Astrocyte (in vitro differentiated cells and primary cell): ENCODE measurements around the gene TDO2. TPM values are rescaled to one million over a fixed set of nuclear protein-coding genes. Genes with fewer than 3 reads are reported as not detected.

Source experiments
- DNase-seq: peaks from one replicate; pipeline ENCODE4 v3.0.0-alpha.2; 2010; ENCODE audit warnings: low read depth
- FAIRE-seq: peaks from 2 replicates; lab custom pipeline; 2011; peaks lifted over from hg19 to GRCh38; lab: Jason Lieb, UNC
- H2AFZ ChIP-seq: 2 replicates; pipeline ENCODE4 v1.6.0; 2012; ENCODE audit warnings: low read depth, low read length, inconsistent platforms
- H3K27ac ChIP-seq: 2 replicates; pipeline ENCODE4 v1.5.1; 2011; ENCODE audit warnings: low read depth, low read length, inconsistent platforms
- H3K27me3 ChIP-seq: 2 replicates; pipeline ENCODE4 v1.6.0; 2011; ENCODE audit warnings: low read length, inconsistent platforms; ENCODE audit not compliant: insufficient read depth
- H3K36me3 ChIP-seq: 2 replicates; pipeline ENCODE4 v1.5.1; 2011; ENCODE audit warnings: low read length, inconsistent platforms; ENCODE audit not compliant: insufficient read depth
- H3K4me1 ChIP-seq: 2 replicates; pipeline ENCODE4 v1.5.1; 2011; ENCODE audit warnings: low read length, inconsistent platforms; ENCODE audit not compliant: insufficient read depth
- H3K4me2 ChIP-seq: 2 replicates; pipeline ENCODE4 v1.6.0; 2012; ENCODE audit warnings: low read length, inconsistent platforms
- H3K4me3 ChIP-seq: 2 replicates; pipeline ENCODE4 v1.5.1; 2011; ENCODE audit warnings: low read depth, mild to moderate bottlenecking, low read length, inconsistent platforms; ENCODE audit not compliant: insufficient read depth
- H3K79me2 ChIP-seq: 2 replicates; pipeline ENCODE4 v1.6.0; 2012; ENCODE audit warnings: mild to moderate bottlenecking, low read length, inconsistent platforms; ENCODE audit not compliant: insufficient read depth
- H3K9ac ChIP-seq: 2 replicates; pipeline ENCODE4 v1.6.0; 2012; ENCODE audit warnings: mild to moderate bottlenecking, low read length, inconsistent platforms
- H3K9me3 ChIP-seq: 2 replicates; pipeline ENCODE4 v1.5.1; 2012; ENCODE audit warnings: low read depth, mild to moderate bottlenecking, low read length, inconsistent platforms; ENCODE audit not compliant: insufficient read depth
- H4K20me1 ChIP-seq: 2 replicates; pipeline ENCODE4 v1.6.0; 2012; ENCODE audit warnings: low read length, inconsistent platforms; ENCODE audit not compliant: insufficient read depth
- H3K27ac Mint-ChIP-seq: one replicate; pipeline ENCODE4 v1.8.0; 2021; ENCODE audit warnings: mild to moderate bottlenecking, mixed read lengths; ENCODE audit not compliant: unreplicated experiment
- H3K27me3 Mint-ChIP-seq: one replicate; pipeline ENCODE4 v1.8.0; 2021; ENCODE audit warnings: low read depth, mixed read lengths; ENCODE audit not compliant: unreplicated experiment
- H3K36me3 Mint-ChIP-seq: one replicate; pipeline ENCODE4 v1.8.0; 2021; ENCODE audit warnings: low read depth, mixed read lengths; ENCODE audit not compliant: unreplicated experiment
- H3K4me1 Mint-ChIP-seq: one replicate; pipeline ENCODE4 v1.8.0; 2021; ENCODE audit warnings: low read depth, mixed read lengths; ENCODE audit not compliant: unreplicated experiment
- H3K4me3 Mint-ChIP-seq: one replicate; pipeline ENCODE4 v1.8.0; 2021; ENCODE audit warnings: mild to moderate bottlenecking, moderate library complexity, mixed read lengths; ENCODE audit not compliant: unreplicated experiment
- H3K9me3 Mint-ChIP-seq: one replicate; pipeline ENCODE4 v1.8.0; 2021; ENCODE audit warnings: mild to moderate bottlenecking, mixed read lengths; ENCODE audit not compliant: unreplicated experiment
- CTCF ChIP-seq: IDR thresholded peaks from 2 replicates; pipeline ENCODE4 v1.5.1; 2011; ENCODE audit warnings: low read depth, mild to moderate bottlenecking, inconsistent platforms, low read length, moderate library complexity; ENCODE audit not compliant: insufficient read depth
- EZH2 ChIP-seq: IDR thresholded peaks from 2 replicates; pipeline ENCODE4 v1.6.1; 2012; ENCODE audit warnings: mild to moderate bottlenecking, low read length, inconsistent platforms; ENCODE audit not compliant: insufficient read depth
- total RNA-seq: library from RNA; stranded (reverse); gene quantifications from 2 replicates; pipeline ENCODE4 v1.2.1, GENCODE V29; 2021

The TDO2 gene
- total RNA-seq, 1 donor from 2014 or later, result not detected

GRCh38 chr4:155959417-155959816 is 55.9 kb downstream of the TDO2 start:
- peaks cover 6% of the 10 kb centered on the region for H3K4me1 Mint-ChIP-seq
- Histone ChIP-seq H2AFZ (no peak overlapping the region), H4K20me1 (no peaks in the 10 kb centered on the region), H3K36me3 (no peaks in the 10 kb centered on the region), H3K9me3 (no peaks in the 10 kb centered on the region), H3K4me2 (no peak overlapping the region), H3K9ac (no peak overlapping the region), H3K4me1 (no peaks in the 10 kb centered on the region), H3K27me3 (no peaks in the 10 kb centered on the region), H3K4me3 (no peak overlapping the region), H3K27ac (no peak overlapping the region), H3K79me2 (no peaks in the 10 kb centered on the region)
- no peak for TF ChIP-seq CTCF
- TF ChIP-seq EZH2, result no peak
- no peaks in the 10 kb centered on the region for H3K27me3 Mint-ChIP-seq
- no peaks in the 10 kb centered on the region for H3K36me3 Mint-ChIP-seq
- DNase-seq (no peak), FAIRE-seq (no peak)
- H3K4me3 Mint-ChIP-seq, result no peak overlapping the region
- H3K27ac Mint-ChIP-seq, result no peak overlapping the region
- no peaks in the 10 kb centered on the region for H3K9me3 Mint-ChIP-seq

- Histone ChIP-seq H4K20me1 (no peaks in the 10 kb centered on the region), H3K9ac (no peak overlapping the region), H3K4me3 (no peak overlapping the region), H3K4me1 (no peaks in the 10 kb centered on the region), H2AFZ (no peak overlapping the region), H3K27me3 (no peaks in the 10 kb centered on the region), H3K4me2 (no peak overlapping the region), H3K79me2 (no peaks in the 10 kb centered on the region), H3K27ac (no peak overlapping the region), H3K9me3 (no peaks in the 10 kb centered on the region), H3K36me3 (no peaks in the 10 kb centered on the region)
- no peak overlapping the region for H3K27ac Mint-ChIP-seq
- DNase-seq (peak; percentile 64), FAIRE-seq (no peak)
- TF ChIP-seq EZH2, result no peak
- TF ChIP-seq CTCF, result no peak
- no peaks in the 10 kb centered on the region for H3K36me3 Mint-ChIP-seq
- H3K4me3 Mint-ChIP-seq, result no peak overlapping the region
- H3K9me3 Mint-ChIP-seq, result no peaks in the 10 kb centered on the region
- peaks cover 14% of the 10 kb centered on the region for H3K4me1 Mint-ChIP-seq
- H3K27me3 Mint-ChIP-seq, result no peaks in the 10 kb centered on the region
Measured at GRCh38 chr4:155960522-155960921, 57.0 kb downstream of the TDO2 start.

- Histone ChIP-seq H3K4me1 (no peaks in the 10 kb centered on the region), H3K4me2 (no peak overlapping the region), H4K20me1 (no peaks in the 10 kb centered on the region), H3K4me3 (no peak overlapping the region), H3K79me2 (no peaks in the 10 kb centered on the region), H3K9ac (no peak overlapping the region), H3K36me3 (no peaks in the 10 kb centered on the region), H2AFZ (no peak overlapping the region), H3K27me3 (no peaks in the 10 kb centered on the region), H3K9me3 (no peaks in the 10 kb centered on the region), H3K27ac (no peak overlapping the region)
- Mint-ChIP-seq H3K4me1 (peaks cover 20% of the 10 kb centered on the region), H3K36me3 (no peaks in the 10 kb centered on the region), H3K27ac (no peak overlapping the region), H3K27me3 (no peaks in the 10 kb centered on the region), H3K9me3 (no peaks in the 10 kb centered on the region), H3K4me3 (no peak overlapping the region)
- DNase-seq (no peak), FAIRE-seq (no peak)
- TF ChIP-seq EZH2 (no peak), CTCF (no peak)
Measured at GRCh38 chr4:155961575-155961974, 58.1 kb downstream of the TDO2 start.
